Liver (tissue), 9 donors: ENCODE data around the gene ITGB1. TPM values are rescaled to one million over a fixed set of nuclear protein-coding genes. Genes with fewer than 3 reads are reported as not detected.
A peak's percentile ranks its signal among the peaks of the same experiment; 100 is the strongest.

ENCODE experiments used
- DNase-seq: peaks from one replicate; pipeline ENCODE4 v3.0.0-alpha.2; 2017; ENCODE audit warnings: low spot score
- H3K27ac ChIP-seq, 2 donors: one replicate each; pipeline ENCODE4 v1.7.0; 2013; ENCODE audit warnings: inconsistent platforms in 2 of 2, low read length in 2 of 2, control low read depth in 1 of 2, low read depth in 1 of 2, mild to moderate bottlenecking in 1 of 2
- H3K27me3 ChIP-seq, 4 donors: one replicate each; pipeline versions ENCODE4 v1.6.1 to v1.7.0; 2013; ENCODE audit warnings: low read length in 3 of 4, inconsistent platforms in 1 of 4, mild to moderate bottlenecking in 1 of 4, moderate library complexity in 1 of 4; ENCODE audit not compliant: control insufficient read depth in 4 of 4, insufficient read depth in 4 of 4
- H3K36me3 ChIP-seq, 4 donors: one replicate each; pipeline versions ENCODE4 v1.6.1 to v1.7.0; 2013; ENCODE audit warnings: low read length in 3 of 4, mild to moderate bottlenecking in 3 of 4, low read depth in 1 of 4, moderate library complexity in 1 of 4; ENCODE audit not compliant: control insufficient read depth in 4 of 4, insufficient read depth in 3 of 4
- H3K4me1 ChIP-seq, 4 donors: one replicate each; pipeline versions ENCODE4 v1.6.1 to v1.7.0; 2013; ENCODE audit warnings: low read length in 3 of 4, mild to moderate bottlenecking in 3 of 4, moderate library complexity in 1 of 4; ENCODE audit not compliant: control insufficient read depth in 4 of 4, insufficient read depth in 4 of 4
- H3K4me3 ChIP-seq, 3 donors: one replicate each; pipeline versions ENCODE4 v1.6.1 to v1.7.0; 2013; ENCODE audit warnings: low read length in 3 of 3, control low read depth in 1 of 3, low read depth in 1 of 3, mild to moderate bottlenecking in 1 of 3
- H3K9ac ChIP-seq, 2 donors: one replicate each; pipeline ENCODE4 v1.7.0; 2013; ENCODE audit warnings: low read length in 2 of 2, mild to moderate bottlenecking in 2 of 2, moderate library complexity in 2 of 2, control low read depth in 1 of 2, low read depth in 1 of 2
- H3K9me3 ChIP-seq, 4 donors: one replicate each; pipeline versions ENCODE4 v1.6.1 to v1.7.0; 2013; ENCODE audit warnings: low read length in 3 of 4; ENCODE audit not compliant: control insufficient read depth in 4 of 4
- ATF3 ChIP-seq: IDR thresholded peaks from 2 replicates; pipeline ENCODE4 v1.6.1; 2016; ENCODE audit warnings: antibody characterized with exemption
- CTCF ChIP-seq: fragments of 150-350 bp; IDR thresholded peaks from 2 replicates; pipeline ENCODE4 v1.5.1; 2017; ENCODE audit warnings: improper control_type of control experiment, low read depth, low read length; ENCODE audit not compliant: missing input control
- FOXA1 ChIP-seq: IDR thresholded peaks from 2 replicates; pipeline ENCODE4 v1.6.1; 2016; ENCODE audit warnings: antibody characterized with exemption
- FOXA2 ChIP-seq: IDR thresholded peaks from 2 replicates; pipeline ENCODE4 v1.6.1; 2016; ENCODE audit warnings: antibody characterized with exemption
- HNF4A ChIP-seq, 2 donors: conservative IDR thresholded peaks; 2 replicates each; pipeline ENCODE4 v1.6.1; 2016; ENCODE audit warnings: antibody characterized with exemption in 2 of 2, mild to moderate bottlenecking in 2 of 2
- HNF4G ChIP-seq: IDR thresholded peaks from 2 replicates; pipeline ENCODE4 v1.6.1; 2016; ENCODE audit warnings: antibody characterized with exemption
- JUND ChIP-seq, 2 donors: IDR thresholded peaks; 2 replicates each; pipeline ENCODE4 v1.6.1; 2016; ENCODE audit warnings: antibody characterized with exemption in 2 of 2
- MAX ChIP-seq: IDR thresholded peaks from 2 replicates; pipeline ENCODE4 v1.6.1; 2016; ENCODE audit warnings: antibody characterized with exemption
- NR2F2 ChIP-seq: IDR thresholded peaks from 2 replicates; pipeline ENCODE4 v1.6.1; 2016; ENCODE audit warnings: antibody characterized with exemption
- RAD21 ChIP-seq, 2 donors: IDR thresholded peaks; 2 replicates each; pipeline ENCODE4 v1.6.1; 2016; ENCODE audit warnings: antibody characterized with exemption in 2 of 2, mild to moderate bottlenecking in 2 of 2
- REST ChIP-seq: IDR thresholded peaks from 2 replicates; pipeline ENCODE4 v1.6.1; 2016; ENCODE audit warnings: antibody characterized with exemption, mild to moderate bottlenecking
- RXRA ChIP-seq, 2 donors: IDR thresholded peaks; 2 replicates each; pipeline ENCODE4 v1.6.1; 2017 to 2018; ENCODE audit warnings: antibody characterized with exemption in 2 of 2, mild to moderate bottlenecking in 1 of 2
- SP1 ChIP-seq: IDR thresholded peaks from 2 replicates; pipeline ENCODE4 v1.6.1; 2018; ENCODE audit warnings: antibody characterized with exemption, mild to moderate bottlenecking
- TAF1 ChIP-seq: conservative IDR thresholded peaks from 2 replicates; pipeline ENCODE4 v1.6.1; 2016; ENCODE audit warnings: antibody characterized with exemption, mild to moderate bottlenecking
- YY1 ChIP-seq: IDR thresholded peaks from 2 replicates; pipeline ENCODE4 v1.6.1; 2016; ENCODE audit warnings: antibody characterized with exemption, mild to moderate bottlenecking
- ZBTB33 ChIP-seq: IDR thresholded peaks from 2 replicates; pipeline ENCODE4 v1.6.1; 2016; ENCODE audit warnings: antibody characterized with exemption
- WGBS: extraction: QIAGEN DNeasy Blood & Tissue Kit; methylation state at CpG from one replicate; pipeline ENCODE4 v1.1.7; 2013; 5-methylcytosine and 5-hydroxymethylcytosine counted together
- polyA plus RNA-seq, 2 donors: library from polyadenylated mRNA; stranded (reverse) in 1 of 2; unstranded in 1 of 2; fragments of 200-250 nt in 1 of 2; fragments of >200 nt in 1 of 2; fragmentation: Nextera tagmentation in 1 of 2; extraction: Ambion mirVana in 1 of 2; gene quantifications; one replicate each; pipeline versions ENCODE4 v1.2.1 to v1.2.3, GENCODE V29; 2013 to 2015
- total RNA-seq, 2 donors: library from RNA; depleted of rRNA; stranded (reverse); fragments of >200 nt; gene quantifications; one replicate each; pipeline ENCODE4 v1.2.3, GENCODE V29; 2014
- donor health status: healthy.
- donor health status: healthy.
- donor health status: healthy.
- donor health status: healthy.
- donor health status: healthy.

The ITGB1 gene
- total and polyA plus RNA-seq, 4 donors, result 109 to 308 (median 221) TPM

GRCh38 chr10:32972460-32972859 lies 14.4 kb upstream of the ITGB1 start:
- no peak for DNase-seq
- Histone ChIP-seq H3K27me3 (no peaks in the 10 kb centered on the region), H3K9ac (no peak overlapping the region), H3K4me1 (peaks cover 0 to 8% (median 4%) of the 10 kb centered on the region in 4 donors), H3K4me3 (no peak overlapping the region), H3K27ac (no peak overlapping the region), H3K9me3 (no peaks in the 10 kb centered on the region), H3K36me3 (no peaks in the 10 kb centered on the region)
- TF ChIP-seq NR2F2 (no peak), TAF1 (no peak), RAD21 (IDR thresholded peaks at IDR 0.05) (no peak), HNF4G (no peak), REST (no peak), ATF3 (no peak), FOXA1 (no peak), RXRA (IDR thresholded peaks at IDR 0.05) (no peak), SP1 (no peak), CTCF (no peak)
- WGBS, result 76% methylated on average over 4 of the region's 4 CpGs

GRCh38 chr10:32971536-32972091 lies 13.6 kb upstream of the ITGB1 start:
- Histone ChIP-seq H3K9ac (peak overlapping the region in 1 of 2 donors; percentile 61), H3K36me3 (no peaks in the 10 kb centered on the region), H3K27me3 (no peaks in the 10 kb centered on the region), H3K4me1 (peaks cover 0 to 8% (median 4%) of the 10 kb centered on the region in 4 donors), H3K4me3 (no peak overlapping the region), H3K9me3 (no peaks in the 10 kb centered on the region), H3K27ac (peak overlapping the region; percentile 2 to 19)
- no peak for TF ChIP-seq TAF1
- peak; percentile 47 for TF ChIP-seq RXRA (IDR thresholded peaks at IDR 0.05)
- TF ChIP-seq ATF3, result no peak
- TF ChIP-seq HNF4G, result peak; percentile 53
- no peak for TF ChIP-seq FOXA2
- peak; percentile 78 to 79 for TF ChIP-seq HNF4A (conservative IDR thresholded peaks at IDR 0.05)
- no peak for TF ChIP-seq ZBTB33
- TF ChIP-seq SP1, result peak; percentile 64
- TF ChIP-seq MAX, result no peak
- TF ChIP-seq JUND (IDR thresholded peaks at IDR 0.05), result no peak
- peak; percentile 11 for TF ChIP-seq YY1
- TF ChIP-seq FOXA1, result no peak
- peak; percentile 36 for TF ChIP-seq REST
- TF ChIP-seq NR2F2, result peak; percentile 54
- no peak for TF ChIP-seq CTCF
- peak; percentile 33 for TF ChIP-seq RAD21 (IDR thresholded peaks at IDR 0.05)
- 42% methylated on average over 6 of the region's 6 CpGs for WGBS
- no peak for DNase-seq
